Left cardiac atrium (tissue), 4 donors: ENCODE results near the gene TOMT. TPM values are rescaled to one million over a fixed set of nuclear protein-coding genes. Genes with fewer than 3 reads are reported as not detected.
A peak's percentile ranks its signal among the peaks of the same experiment; 100 is the strongest.

ENCODE experiments used
- ATAC-seq, 2 donors: fragments of 200-7000 bp; cut with Tn5 transposase; one replicate each; pipeline ENCODE4 v1.9.1; 2020; ENCODE audit warnings: mild to moderate bottlenecking in 2 of 2, moderate library complexity in 2 of 2
- DNase-seq: peaks from one replicate; pipeline ENCODE4 v3.0.0-alpha.2; 2020
- intact Hi-C, 2 donors: fragments of 100-400 bp; cut with DNase I; formaldehyde crosslinking; loops; one replicate each; pipeline versions ENCODE4 v1.14.1 to v1.15.1; 2022 to 2023
- long read RNA-seq: library from polyadenylated mRNA; unstranded; transcript quantifications from one replicate; pipeline ENCODE4 v2.0.0, GENCODE V29; 2021
- total RNA-seq, 2 donors: library from RNA; stranded (reverse); fragmentation: NEBNext Ultra II Directional; extraction: Animal tissue kit (Norgen Biotek cat#: 25700); gene quantifications; one replicate each; pipeline ENCODE4 v1.2.1, GENCODE V29; 2021
- donor health status: DM: no; HTN: yes; CAD: no.
- donor health status: DM: no; HTN: yes; CAD: no; lungs with severe emphysema.
- donor health status: DM: yes; HTN: yes; CAD: no.
- donor health status: Dilated cardiomyopathy.

The TOMT gene, protein sequence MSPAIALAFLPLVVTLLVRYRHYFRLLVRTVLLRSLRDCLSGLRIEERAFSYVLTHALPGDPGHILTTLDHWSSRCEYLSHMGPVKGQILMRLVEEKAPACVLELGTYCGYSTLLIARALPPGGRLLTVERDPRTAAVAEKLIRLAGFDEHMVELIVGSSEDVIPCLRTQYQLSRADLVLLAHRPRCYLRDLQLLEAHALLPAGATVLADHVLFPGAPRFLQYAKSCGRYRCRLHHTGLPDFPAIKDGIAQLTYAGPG
- total RNA-seq = not detected
- long read RNA-seq = 0 reads

DNA sequence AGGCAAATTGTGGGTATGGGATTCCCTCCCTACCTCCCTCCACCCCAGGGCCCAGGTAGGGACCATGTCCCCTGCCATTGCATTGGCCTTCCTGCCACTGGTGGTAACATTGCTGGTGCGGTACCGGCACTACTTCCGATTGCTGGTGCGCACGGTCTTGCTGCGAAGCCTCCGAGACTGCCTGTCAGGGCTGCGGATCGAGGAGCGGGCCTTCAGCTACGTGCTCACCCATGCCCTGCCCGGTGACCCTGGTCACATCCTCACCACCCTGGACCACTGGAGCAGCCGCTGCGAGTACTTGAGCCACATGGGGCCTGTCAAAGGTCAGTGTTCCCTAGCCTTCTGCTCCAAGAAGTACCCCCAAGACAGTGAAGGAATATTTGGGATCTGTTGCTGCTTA is at the start of gene TOMT:
TSS of gene TOMT (plus strand) at position 37 of the 400 bp plus-strand sequence. CDS start at position 65, 28 bp downstream.
- intact Hi-C loops = no loop called here
- DNase-seq (no peak), ATAC-seq (no peak)

- intact Hi-C loops = no loop called here
- no peak for ATAC-seq
- DNase-seq = no peak
These were observed 47.2 kb upstream of the TOMT start for GRCh38 chr11:72058416-72059034.

DNA sequence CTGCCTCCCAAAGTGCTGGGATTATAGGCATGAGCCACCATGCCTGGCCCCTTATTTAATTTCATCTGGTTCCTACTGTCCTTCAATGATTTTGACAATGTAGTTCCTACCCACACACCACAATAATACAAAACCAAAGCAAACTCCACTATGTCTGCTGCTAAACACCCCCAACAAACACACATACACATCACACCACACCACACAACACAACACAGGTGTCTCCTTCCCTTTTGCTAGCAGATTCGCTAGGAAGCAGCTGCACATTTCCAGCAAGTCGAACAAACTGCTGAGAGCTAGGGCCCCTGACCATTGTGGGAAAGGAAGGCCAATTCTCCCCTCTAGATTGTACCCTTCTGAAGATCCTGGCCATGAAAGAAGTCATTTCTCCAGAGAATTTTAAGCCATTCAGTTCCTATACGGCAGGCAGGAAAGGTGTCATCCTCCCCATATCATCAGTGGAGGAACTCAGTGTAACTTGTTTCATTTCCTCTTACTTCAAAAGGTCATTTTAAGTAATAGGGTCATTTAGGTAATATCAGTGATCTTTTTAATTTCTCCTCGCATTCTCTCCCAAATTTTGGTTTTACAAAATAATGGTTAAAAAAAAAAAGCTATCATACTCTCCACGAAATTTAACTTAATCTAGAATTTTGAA is 43.9 kb upstream of the TOMT start:
- ATAC-seq (no peak), DNase-seq (no peak)
- intact Hi-C loops = no loop called here

DNA sequence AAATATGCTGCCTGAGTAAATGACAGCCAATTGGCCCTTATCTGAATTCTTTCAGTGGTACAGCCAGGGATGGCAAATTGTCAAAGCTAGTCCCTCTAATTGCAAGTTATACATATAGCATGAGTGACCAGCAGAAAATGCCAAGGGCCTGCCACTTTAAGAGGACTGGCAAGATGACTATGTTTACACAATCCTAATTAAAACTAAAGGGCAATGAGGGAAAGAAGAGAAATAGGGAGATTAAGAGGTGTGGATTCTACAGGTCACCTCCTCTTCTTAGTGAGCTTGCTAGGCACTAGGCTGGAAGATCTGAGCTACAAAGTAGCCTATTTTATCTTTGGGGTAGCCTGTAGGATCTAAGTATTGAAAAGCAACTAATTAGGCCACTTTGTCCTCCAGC is 38.9 kb upstream of the TOMT start:
- ATAC-seq = no peak
- DNase-seq = no peak
- intact Hi-C loops = no loop called here

DNA sequence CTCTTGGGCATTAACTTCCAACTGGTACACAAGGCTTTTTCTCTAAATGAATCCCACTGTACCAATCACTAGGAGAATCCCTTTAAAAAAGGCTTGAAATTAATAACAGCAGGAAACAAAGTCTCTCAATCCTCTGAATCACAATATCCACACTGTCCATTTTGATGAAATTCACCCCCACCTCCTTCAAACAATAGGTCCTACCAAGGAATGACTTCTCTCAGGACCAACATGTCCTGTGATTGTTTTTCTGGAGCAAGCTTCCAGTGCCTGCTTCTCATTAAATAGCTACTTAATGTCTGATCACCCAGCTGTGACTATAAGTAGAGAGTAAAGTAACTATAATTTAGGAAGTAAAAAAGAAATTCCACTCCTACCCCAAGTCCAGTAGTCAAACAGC is 38.5 kb upstream of the TOMT start:
- no peak for ATAC-seq
- no peak for DNase-seq
- intact Hi-C loops = no loop called here

DNA sequence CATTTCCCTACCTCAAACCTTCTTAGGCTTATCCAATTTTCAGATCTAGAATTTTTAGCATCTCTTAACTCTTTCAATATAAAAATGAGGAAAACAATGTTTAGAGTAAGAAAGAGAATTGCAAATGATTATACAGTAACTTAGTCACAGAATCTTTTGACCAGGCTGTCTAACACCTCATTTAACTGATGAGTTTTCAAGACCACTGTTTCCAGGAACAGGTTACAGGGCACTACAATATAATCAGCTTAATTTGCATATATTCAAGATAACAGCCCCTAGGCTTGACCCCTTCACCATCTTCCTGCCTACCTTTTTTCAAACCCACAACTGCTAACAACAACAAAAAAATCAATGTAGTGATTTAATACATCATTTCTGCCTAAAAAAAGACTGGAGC is 38.0 kb upstream of the TOMT start:
- intact Hi-C loops = no loop called here
- DNase-seq (no peak), ATAC-seq (no peak)

DNA sequence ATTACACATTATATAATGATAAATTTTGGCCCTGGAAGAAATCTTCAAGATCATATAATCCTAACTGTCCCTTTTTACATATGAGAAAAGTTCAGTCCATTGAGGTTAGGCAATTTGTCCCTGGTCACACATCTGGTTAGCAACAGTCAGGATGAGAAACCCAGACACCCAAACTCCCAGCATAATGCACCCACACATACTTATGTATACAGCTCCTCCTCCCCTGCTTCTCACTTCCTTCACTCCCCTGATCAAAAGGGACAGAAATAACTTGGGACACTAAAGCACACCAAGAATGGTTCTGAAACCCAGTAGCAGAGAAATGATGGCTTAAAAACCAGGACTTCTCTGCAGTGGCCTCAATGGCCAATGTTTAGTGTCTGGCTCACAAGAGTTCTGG is 36.5 kb upstream of the TOMT start:
- peak; percentile 13 to 21 for ATAC-seq
- intact Hi-C loops = no loop called here
- DNase-seq = no peak

- DNase-seq (peak; percentile 89), ATAC-seq (peak; percentile 96 to 100)
- intact Hi-C loops = no loop called here
These were observed 35.9 kb upstream of the TOMT start for GRCh38 chr11:72069787-72070251.

- ATAC-seq (no peak), DNase-seq (no peak)
- intact Hi-C loops = no loop called here
These were observed 35.2 kb upstream of the TOMT start for GRCh38 chr11:72070491-72070890.

DNA sequence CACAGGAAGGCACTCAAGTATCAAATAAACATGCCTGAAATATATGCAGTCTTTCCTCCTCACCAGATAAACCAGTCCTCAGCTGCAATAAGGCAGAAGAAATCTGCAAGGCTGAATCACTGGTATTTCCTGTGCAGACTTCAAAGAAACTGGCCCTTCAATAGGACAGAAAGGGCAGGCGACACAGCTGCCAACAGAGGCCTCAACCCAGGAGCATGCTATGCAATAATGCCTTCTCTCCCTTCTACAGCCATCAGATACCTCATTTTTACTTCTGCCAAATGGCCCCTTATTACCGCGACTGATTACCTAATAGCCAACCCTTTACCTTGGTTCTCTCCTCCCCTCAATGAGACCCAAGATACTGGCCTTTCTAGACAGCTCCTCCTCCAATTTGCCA is 33.4 kb upstream of the TOMT start:
- ATAC-seq = no peak
- no peak for DNase-seq
- intact Hi-C loops = no loop called here

DNA sequence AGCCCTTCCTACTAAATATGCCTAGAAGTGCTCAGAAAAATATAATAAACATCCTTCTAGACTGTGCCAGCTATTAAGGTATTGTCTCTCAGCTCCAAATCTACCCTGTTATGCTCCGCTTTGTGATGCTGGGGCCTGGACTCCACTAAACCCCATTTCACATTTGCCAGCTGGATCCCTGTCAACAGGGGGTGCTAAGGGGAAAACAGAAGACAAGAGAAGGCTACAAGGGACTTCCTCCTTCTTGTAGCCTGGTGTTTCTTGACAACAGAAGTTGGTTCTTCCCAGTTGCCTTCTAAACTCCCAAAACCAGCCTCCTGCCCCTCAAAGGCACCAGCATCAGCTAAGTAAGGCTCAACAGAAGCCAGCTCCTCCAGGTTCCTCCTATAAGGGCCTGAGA is 30.6 kb upstream of the TOMT start:
- intact Hi-C loops = loop anchor here in 1 of 2 donors (5.0 kb wide), 1 partner anchor 33 kb away; no protein-coding TSS in a partner anchor
- no peak for DNase-seq
- ATAC-seq = no peak

DNA sequence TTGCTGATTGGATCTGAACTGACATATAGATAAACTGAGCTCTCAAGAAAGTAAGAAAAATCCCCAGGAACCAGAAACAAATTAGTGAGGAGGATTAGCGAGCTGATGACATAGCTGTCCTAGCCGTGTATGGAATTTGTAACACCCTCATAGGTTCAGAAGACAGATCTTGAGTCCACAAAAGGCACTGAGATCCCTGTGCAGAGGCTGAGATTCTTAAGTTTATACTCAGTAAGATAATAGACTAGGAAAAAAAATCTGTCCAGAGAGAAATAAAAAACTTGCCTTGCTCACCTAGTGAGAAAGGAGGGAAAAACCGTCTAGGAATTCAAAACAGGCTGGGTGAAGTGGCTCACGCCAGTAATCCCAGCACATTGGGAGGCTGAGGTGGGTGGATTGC is 30.0 kb upstream of the TOMT start:
- intact Hi-C loops = loop anchor here in 1 of 2 donors (5.0 kb wide), 1 partner anchor 33 kb away; no protein-coding TSS in a partner anchor
- no peak for DNase-seq
- ATAC-seq = no peak

- intact Hi-C loops = loop anchor here in 1 of 2 donors (5.0 kb wide), 1 partner anchor 36 kb away; no protein-coding TSS in a partner anchor
- DNase-seq = no peak
- ATAC-seq = no peak
These were observed 27.2 kb upstream of the TOMT start for GRCh38 chr11:72078477-72078876.

DNA sequence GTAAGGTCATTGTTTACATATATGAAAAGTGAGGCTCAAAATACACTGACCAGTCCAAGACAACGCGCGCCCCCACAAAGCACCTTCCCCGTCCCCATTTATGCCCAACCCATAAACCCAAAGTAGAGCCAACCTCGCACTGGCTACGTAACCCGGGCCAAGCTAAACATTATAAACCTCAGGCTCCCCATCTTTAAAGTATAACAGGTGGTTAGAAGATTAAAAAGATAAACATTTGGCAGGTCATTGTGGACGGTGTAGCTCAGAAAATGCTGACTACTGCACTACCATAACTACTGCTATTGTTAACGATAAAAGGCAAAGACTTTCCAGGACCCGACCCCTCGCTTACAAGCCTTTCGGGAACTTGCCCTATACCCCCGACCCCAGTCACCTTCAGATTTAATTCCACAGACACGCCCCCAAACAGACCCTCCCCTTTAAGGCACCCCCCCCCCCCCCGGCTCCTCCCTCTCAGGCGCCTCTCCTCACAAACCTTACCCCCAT is 25.9 kb upstream of the TOMT start:
- intact Hi-C loops = loop anchor here in 1 of 2 donors (5.0 kb wide), 1 partner anchor 38 kb away; no protein-coding TSS in a partner anchor
- DNase-seq = no peak
- peak; percentile 32 to 57 for ATAC-seq

DNA sequence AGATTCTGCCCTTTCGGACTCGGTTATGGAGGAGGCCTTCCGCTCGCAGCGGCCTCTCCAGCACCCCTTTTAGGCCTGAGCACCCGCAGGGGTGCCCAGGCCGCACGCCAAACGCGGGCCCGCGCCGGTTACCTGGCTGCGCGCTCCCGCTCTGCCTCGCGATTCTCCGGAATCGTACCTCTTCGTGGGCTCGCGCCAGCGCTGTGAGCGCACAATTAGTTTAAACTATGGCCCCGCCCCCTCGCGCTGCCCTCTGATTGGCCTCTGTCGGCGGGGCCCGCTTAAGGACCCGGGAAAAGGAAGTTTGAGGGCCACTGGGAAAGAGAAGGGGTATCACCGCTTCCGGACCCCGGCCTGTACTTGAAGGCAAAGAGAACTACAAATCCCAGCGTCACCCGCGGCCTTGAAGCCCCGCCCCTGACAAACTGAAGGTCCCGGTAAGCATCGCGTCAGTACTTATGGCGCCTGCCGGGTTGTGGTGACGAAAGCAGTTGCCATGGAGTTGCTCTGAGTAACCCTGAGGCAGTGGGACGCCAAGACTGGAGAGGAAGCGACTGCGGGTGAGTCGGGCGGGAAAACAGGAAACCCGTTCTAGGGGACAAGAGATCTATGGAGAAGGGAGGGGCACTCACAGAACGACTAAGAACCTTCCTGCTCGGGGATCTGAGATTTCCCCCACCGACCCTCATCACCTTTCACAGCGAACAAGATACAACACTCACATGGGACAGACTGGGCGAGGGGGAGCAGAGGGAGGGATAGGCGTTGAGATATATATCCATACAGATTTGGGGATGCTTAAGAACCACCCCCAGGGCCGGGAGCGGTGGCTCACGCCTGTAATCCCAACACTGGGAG is 25.2 kb upstream of the TOMT start, which contains the start of the genes LRRC51 and NUMA1:
TSS of gene LRRC51 (plus strand) at position 525 of the 858 bp plus-strand sequence. CDS start 8,234 bp downstream, outside the sequence.
TSS of gene NUMA1 (minus strand) at position 217 of the 858 bp plus-strand sequence. CDS start 44,599 bp downstream, outside the sequence.
- intact Hi-C loops = no loop called here
- peak; percentile 97 to 98 for ATAC-seq
- peak; percentile 100 for DNase-seq

GRCh38 chr11:72081184-72081644 is 24.5 kb upstream of the TOMT start:
- intact Hi-C loops = no loop called here
- ATAC-seq (no peak), DNase-seq (no peak)

DNA sequence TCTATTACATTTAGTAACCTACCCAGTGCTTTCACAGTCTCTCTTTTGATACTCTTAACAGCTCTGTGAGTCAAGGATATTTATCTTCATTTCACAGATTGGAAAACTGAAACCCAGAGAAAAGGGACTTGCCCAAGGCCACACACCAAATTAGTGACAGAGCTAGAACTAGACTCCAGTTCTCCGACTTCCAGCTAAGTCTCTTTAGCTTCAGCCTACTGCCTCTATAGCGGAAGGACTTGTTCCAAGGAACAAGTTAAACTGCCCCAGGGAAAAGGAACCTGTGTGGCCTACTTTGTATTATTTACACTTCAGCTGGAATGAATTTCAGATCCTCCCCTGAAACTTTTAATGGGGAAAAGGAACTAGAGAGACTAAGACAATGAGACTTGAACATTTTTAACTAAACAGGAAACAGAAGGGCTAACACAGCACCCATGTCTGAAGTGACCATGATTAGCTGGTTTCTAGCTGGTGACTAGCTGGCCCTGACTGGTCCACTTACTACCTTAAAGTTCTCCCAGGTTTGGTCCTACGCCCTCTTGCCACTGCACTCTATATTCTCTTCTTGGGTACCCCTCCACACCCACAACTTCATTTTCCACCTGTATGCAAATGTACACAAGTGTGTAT is 23.8 kb upstream of the TOMT start:
- no peak for DNase-seq
- no peak for ATAC-seq
- intact Hi-C loops = no loop called here

GRCh38 chr11:72083414-72083813 is 22.3 kb upstream of the TOMT start:
- no peak for DNase-seq
- ATAC-seq = no peak
- intact Hi-C loops = no loop called here
